ENCODE measurements around the gene TBC1D20. TPM values are rescaled to one million over a fixed set of nuclear protein-coding genes. Genes with fewer than 3 reads are reported as not detected.

The TBC1D20 gene
- total RNA-seq, 2 experiments from 2014 or later: 27.0 to 28.1 TPM

DNA sequence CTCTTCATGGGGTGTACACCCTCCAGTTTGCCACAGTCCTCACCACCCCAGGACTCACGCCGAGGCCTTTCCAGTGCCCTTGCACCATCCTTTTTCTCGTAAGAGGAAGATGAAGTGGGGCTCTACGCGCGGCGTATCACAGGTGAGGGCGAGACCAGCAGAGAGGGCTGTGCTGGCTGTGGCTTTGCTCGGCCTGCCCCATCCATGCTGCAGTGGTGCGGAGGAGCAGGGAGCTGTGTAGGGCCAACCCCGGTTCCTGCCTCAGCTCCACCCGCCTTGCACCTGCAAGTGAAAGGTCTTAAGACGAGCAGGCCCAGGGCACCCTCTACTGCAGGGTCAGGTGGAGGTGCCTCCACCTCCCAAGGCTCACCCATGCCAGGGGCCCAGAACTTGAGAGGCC, 30.1 kb downstream of the TBC1D20 start:
- H3K27ac Mint-ChIP-seq: peak overlapping the region; percentile 67
- no peak for DNase-seq
- no peak overlapping the region for H3K4me3 Mint-ChIP-seq
- ChIA-PET CTCF (interaction anchor here (1.0 to 1.8 kb wide), 3 partner anchors 50 to 106 kb away, joined by 3 to 4 read pairs (median 4); no protein-coding TSS in a partner anchor), POLR2A (interaction anchor here (0.8 to 1.6 kb wide), 3 partner anchors 23 to 52 kb away, joined by 3 to 6 read pairs (median 5); partner anchors contain the start of gene TRIB3)
- H3K36me3 Mint-ChIP-seq (ENCODE audit: low read depth): peaks cover 71% of the 10 kb centered on the region
- no peaks in the 10 kb centered on the region for H3K27me3 Mint-ChIP-seq
- H3K4me1 Mint-ChIP-seq: peaks cover 54% of the 10 kb centered on the region
- no peaks in the 10 kb centered on the region for H3K9me3 Mint-ChIP-seq

DNA sequence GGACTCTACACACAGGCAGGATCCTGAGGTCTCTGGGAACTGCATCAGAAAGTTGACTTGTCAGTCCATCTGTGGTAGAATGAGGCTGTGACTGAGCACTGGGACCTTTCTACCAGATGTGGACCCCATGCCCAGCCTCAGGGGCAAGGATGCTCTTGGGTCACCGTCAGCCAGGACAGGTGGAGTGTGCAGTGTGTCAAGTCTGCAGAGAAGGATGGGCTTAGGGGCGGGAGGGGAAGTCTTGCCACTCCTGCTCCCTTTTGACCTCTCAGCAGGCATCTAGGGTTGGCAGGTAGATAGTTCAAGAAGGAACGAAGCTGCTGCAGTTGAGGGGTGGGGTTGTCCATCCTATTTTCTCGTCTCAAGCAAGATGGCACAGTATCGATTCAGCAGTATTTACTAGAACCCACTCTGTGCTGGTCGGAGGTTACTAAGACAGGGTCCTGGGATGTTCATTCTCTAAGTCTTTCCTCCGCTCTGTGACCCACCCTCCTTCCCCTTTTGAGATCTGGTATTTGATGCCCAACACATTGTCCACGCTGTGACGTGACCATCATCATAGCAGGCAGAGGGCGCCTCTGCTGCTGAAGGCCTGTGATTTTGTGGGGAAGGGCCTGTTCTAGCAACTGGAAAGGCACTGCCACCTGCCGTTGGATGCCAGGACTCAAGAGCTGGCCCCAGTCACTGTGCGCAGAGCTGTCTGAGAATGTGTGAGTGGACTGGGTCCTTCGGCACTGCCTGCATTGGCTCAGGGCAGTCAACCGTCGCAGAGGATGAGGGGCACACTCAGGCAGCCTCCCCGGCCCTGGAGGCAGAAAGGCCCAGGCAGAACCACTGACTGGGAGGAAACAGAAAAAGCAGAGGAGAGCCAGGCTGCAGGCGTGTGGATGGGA, 31.1 kb downstream of the TBC1D20 start:
- DNase-seq: peak; percentile 47
- Mint-ChIP-seq H3K4me3 (no peak overlapping the region), H3K27ac (peak overlapping the region; percentile 47), H3K9me3 (no peaks in the 10 kb centered on the region), H3K4me1 (peaks cover 52% of the 10 kb centered on the region), H3K27me3 (no peaks in the 10 kb centered on the region), H3K36me3 (ENCODE audit: low read depth) (peaks cover 69% of the 10 kb centered on the region)
- POLR2A ChIA-PET: interaction anchor here (0.8 to 1.5 kb wide), 2 partner anchors 24 to 31 kb away, joined by 3 read pairs; no protein-coding TSS in a partner anchor
- CTCF ChIA-PET: interaction anchor here (0.5 to 1.8 kb wide), 6 partner anchors 17 to 143 kb away, joined by 3 to 5 read pairs (median 4); no protein-coding TSS in a partner anchor

DNA sequence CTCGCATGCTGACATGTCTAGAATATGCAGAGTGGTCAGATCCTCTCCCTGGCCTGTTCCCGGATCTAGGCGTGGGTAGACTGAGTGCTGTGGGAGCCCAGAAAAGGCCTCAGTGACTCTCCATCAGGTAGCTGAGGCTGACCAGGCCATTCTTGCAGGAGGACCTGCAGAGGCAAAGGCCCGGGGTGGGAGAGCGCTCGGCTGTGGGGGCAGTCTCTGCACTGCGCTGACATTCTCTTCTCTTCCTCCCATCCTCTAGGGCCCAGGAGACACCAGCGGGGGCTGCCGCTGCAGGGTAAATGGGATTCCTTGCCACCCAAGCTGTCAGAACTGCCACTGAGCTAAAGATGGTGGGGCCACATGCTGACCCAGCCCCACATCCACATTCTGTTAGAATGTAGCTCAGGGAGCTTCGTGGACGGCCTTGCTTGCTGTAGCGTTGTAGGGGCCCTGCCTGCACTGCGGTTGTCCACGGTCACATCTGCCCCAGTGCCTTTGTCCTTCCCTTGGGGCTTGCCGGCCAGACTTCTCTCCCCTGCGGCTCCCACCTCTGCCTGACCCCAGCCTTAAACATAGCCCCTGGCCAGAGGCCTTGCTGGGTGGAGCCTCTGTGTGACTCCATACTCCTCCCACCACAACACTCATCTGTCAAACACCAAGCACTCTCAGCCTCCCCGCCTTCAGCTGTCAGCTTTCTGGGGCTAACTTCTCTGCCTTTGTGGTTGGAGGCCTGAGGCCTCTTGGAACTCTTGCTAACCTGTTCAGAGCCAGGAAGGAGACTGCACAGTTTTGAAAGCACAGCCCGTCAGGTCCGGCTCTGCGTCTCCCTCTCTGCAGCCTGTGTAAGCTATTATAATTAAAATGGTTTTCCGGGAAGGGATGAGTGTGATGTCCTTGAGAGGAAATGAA, 32.0 kb downstream of the TBC1D20 start:
- Mint-ChIP-seq H3K9me3 (no peaks in the 10 kb centered on the region), H3K27me3 (no peaks in the 10 kb centered on the region), H3K27ac (peak overlapping the region; percentile 37), H3K36me3 (ENCODE audit: low read depth) (peaks cover 61% of the 10 kb centered on the region), H3K4me3 (no peak overlapping the region), H3K4me1 (peaks cover 46% of the 10 kb centered on the region)
- POLR2A ChIA-PET: interaction anchor here (1.5 kb wide), 1 partner anchor 23 kb away, joined by 3 read pairs; no protein-coding TSS in a partner anchor
- CTCF ChIA-PET: no interaction called here
- no peak for DNase-seq

DNA sequence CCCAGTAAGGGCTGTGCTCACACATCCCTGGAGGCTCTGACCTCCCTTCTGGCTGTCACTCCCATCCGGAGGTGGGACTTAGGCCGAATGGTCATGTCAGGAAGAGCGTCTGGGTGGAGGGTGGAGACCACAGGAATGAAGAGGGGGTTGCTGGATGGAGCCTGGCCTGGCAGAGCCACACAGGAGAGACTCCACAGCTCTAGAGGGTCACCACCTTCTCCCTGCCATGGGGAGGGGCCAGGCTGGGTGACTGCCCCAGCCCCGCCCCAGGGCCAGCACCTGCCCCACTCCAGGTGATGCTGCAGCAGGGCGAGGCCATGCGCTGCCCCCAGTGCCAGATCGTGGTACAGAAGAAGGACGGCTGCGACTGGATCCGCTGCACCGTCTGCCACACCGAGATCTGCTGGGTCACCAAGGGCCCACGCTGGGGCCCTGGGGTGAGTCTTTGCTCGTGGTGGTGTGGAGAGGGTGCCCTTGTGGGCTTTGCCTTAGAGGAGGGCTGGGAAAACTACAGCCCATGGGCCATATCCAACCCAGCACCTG, 33.6 kb downstream of the TBC1D20 start:
- no peaks in the 10 kb centered on the region for H3K9me3 Mint-ChIP-seq
- no peaks in the 10 kb centered on the region for H3K27me3 Mint-ChIP-seq
- H3K36me3 Mint-ChIP-seq (ENCODE audit: low read depth): peaks cover 62% of the 10 kb centered on the region
- POLR2A ChIA-PET: no interaction called here
- no peak overlapping the region for H3K4me3 Mint-ChIP-seq
- CTCF ChIA-PET: no interaction called here
- DNase-seq: no peak
- H3K27ac Mint-ChIP-seq: no peak overlapping the region
- peaks cover 40% of the 10 kb centered on the region for H3K4me1 Mint-ChIP-seq

DNA sequence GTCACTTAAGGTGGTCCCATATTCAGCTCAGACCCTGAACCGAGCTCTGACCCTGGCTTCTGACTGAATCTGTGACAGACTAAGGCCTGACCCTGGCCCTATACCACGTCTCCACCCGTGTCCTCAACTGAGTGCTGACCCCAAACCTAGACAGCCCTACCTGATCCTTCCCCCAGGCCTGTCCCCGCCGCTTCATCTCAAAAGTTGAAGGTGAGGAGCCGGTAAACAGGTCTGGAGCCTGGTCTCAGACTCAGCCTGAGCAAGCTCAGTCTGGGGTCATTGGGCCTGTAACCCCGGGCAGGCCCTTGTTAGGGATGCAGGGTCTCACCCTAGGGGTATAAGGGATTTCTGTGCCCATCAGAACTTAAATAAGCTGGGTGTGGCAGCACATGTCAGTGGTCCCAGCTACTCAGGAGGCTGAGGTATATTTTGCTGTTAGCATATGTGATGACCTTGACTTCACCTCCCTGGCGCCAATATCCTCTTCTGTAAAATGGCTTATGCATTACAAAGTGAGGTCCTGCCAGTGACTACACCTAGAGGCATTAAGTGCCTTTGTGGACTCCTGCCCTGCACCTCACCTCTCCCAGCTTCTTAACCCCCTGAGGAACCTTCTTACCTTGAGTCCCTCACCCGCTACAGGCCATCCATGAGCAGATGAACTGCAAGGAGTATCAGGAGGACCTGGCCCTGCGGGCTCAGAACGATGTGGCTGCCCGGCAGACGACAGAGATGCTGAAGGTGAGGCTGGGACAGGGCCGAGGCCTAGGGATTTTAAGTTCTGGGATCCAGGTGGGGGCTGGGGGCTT, 34.3 kb downstream of the TBC1D20 start:
- ChIA-PET CTCF (interaction anchor here (0.7 kb wide), 1 partner anchor 15 kb away, joined by 4 read pairs; no protein-coding TSS in a partner anchor), POLR2A (interaction anchor here (1.5 kb wide), 1 partner anchor 11 kb away, joined by 3 read pairs; no protein-coding TSS in a partner anchor)
- Mint-ChIP-seq H3K27ac (no peak overlapping the region), H3K36me3 (ENCODE audit: low read depth) (peaks cover 61% of the 10 kb centered on the region), H3K9me3 (no peaks in the 10 kb centered on the region), H3K27me3 (no peaks in the 10 kb centered on the region), H3K4me1 (peaks cover 33% of the 10 kb centered on the region), H3K4me3 (no peak overlapping the region)
- no peak for DNase-seq

DNA sequence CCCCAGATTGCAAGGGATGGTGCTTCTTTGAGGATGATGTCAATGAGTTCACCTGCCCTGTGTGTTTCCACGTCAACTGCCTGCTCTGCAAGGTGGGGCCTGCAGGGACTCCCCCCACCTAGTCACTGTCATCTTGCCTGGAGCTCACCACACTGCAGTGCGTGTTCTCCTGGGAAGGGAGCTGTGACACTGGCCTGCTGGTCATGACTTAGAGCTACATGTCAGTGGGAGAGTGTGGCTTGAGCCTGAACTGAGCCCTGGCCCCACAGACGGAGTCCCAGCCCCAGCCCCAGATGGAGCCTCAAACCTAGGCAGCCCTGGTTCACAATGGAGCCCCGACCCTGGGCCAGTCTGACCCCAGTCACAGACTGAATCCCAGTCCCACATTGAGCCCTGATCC, 34.9 kb downstream of the TBC1D20 start:
- Mint-ChIP-seq H3K9me3 (no peaks in the 10 kb centered on the region), H3K4me3 (no peak overlapping the region), H3K27ac (no peak overlapping the region), H3K27me3 (no peaks in the 10 kb centered on the region), H3K4me1 (peaks cover 27% of the 10 kb centered on the region), H3K36me3 (ENCODE audit: low read depth) (peaks cover 61% of the 10 kb centered on the region)
- POLR2A ChIA-PET: interaction anchor here (1.5 kb wide), 1 partner anchor 12 kb away, joined by 3 read pairs; no protein-coding TSS in a partner anchor
- CTCF ChIA-PET: interaction anchor here (0.7 kb wide), 1 partner anchor 14 kb away, joined by 4 read pairs; no protein-coding TSS in a partner anchor
- DNase-seq: no peak

DNA sequence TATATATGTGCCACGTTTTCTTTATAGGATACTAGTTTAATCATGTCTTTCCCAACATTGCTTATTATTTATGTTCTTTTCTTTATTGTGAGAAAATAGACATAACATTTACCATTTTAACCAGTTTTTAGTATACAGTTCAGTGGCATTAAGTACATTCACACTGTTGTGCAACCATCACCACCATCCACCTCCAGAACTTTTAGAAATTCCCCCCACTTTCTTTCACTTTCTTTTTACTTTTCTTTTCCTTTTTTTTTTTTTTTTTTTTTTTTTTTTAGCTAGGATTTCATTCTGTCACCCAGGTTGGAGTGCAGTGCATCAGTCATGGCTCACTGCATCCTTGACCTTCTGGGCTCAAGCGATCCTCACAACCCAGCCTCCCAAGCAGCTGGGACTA, 35.8 kb downstream of the TBC1D20 start:
- peaks cover 23% of the 10 kb centered on the region for H3K4me1 Mint-ChIP-seq
- H3K36me3 Mint-ChIP-seq (ENCODE audit: low read depth): peaks cover 69% of the 10 kb centered on the region
- H3K4me3 Mint-ChIP-seq: no peak overlapping the region
- ChIA-PET POLR2A (no interaction called here), CTCF (no interaction called here)
- no peaks in the 10 kb centered on the region for H3K9me3 Mint-ChIP-seq
- no peak overlapping the region for H3K27ac Mint-ChIP-seq
- DNase-seq: no peak
- no peaks in the 10 kb centered on the region for H3K27me3 Mint-ChIP-seq

DNA sequence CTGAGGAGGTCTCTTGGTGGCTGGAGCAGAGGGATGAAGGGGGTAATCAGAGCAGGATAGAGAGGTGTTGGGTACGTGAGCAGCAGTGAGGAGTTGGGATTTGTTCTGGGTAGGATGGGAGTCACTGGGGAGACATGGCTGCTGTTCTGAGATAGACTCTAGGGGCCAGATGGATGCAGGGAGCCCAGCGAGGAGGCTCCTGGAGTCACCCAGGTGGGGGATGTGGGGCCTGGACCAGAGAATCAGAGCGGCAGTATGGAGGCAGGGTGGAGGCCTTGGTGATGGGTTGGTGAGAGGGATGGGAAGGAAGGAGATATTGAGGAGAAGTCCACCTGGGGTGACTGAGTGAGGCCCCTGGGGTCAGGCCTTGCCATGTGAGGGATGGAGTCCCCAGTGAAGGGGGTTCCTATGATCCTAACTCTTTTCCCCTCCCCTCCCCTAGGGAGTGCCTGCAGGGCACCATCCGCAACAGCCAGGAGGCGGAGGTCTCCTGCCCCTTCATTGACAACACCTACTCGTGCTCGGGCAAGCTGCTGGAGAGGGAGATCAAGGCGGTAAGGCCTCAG, 40.6 kb downstream of the TBC1D20 start:
- H3K9me3 Mint-ChIP-seq: no peaks in the 10 kb centered on the region
- POLR2A ChIA-PET: interaction anchor here (1.2 to 1.4 kb wide), 3 partner anchors 12 to 17 kb away, joined by 3 to 4 read pairs (median 3); partner anchors contain the start of gene RBCK1
- CTCF ChIA-PET: no interaction called here
- peaks cover 17% of the 10 kb centered on the region for H3K4me1 Mint-ChIP-seq
- DNase-seq: no peak
- H3K27me3 Mint-ChIP-seq: no peaks in the 10 kb centered on the region
- no peak overlapping the region for H3K27ac Mint-ChIP-seq
- peaks cover 58% of the 10 kb centered on the region for H3K36me3 Mint-ChIP-seq (ENCODE audit: low read depth)
- H3K4me3 Mint-ChIP-seq: no peak overlapping the region

DNA sequence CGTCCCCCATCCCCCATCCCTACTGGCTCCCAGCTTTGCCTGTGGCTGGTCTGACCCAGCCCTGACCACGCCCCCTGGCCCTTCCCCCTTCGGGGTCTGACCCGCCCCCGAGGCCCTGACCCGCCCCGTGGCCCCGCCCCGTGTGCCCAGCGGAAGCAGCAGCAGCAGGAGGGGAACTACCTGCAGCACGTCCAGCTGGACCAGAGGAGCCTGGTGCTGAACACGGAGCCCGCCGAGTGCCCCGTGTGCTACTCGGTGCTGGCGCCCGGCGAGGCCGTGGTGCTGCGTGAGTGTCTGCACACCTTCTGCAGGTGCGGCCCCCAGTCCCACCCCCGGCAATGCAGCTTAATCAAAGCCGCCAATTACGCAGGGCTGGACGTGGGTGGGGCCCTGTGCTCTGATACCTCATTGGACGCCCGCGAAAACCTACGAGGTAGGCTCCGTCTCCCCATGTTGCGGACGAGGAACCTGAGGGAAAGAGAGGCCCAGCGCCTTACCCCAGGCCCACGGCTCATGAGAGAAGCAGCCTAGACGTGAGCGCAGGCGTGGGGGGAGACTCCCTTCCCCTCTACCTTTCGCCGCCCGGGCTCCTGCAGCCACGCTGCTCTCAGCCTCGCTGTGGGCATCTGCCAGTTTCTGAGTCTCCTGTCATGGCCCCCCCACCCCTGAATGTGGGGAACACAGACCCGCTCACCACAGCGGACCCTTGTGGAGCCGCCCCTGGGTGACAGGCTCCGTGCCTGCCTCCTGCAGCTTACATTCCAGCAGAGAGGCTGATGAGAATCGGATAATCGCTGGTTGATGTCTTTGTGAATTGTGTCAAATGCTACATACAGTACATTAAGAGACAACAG, 41.4 kb downstream of the TBC1D20 start:
- Mint-ChIP-seq H3K4me1 (peaks cover 16% of the 10 kb centered on the region), H3K36me3 (ENCODE audit: low read depth) (peaks cover 59% of the 10 kb centered on the region), H3K27ac (no peak overlapping the region), H3K4me3 (no peak overlapping the region), H3K27me3 (no peaks in the 10 kb centered on the region), H3K9me3 (no peaks in the 10 kb centered on the region)
- DNase-seq: no peak
- CTCF ChIA-PET: no interaction called here
- POLR2A ChIA-PET: interaction anchor here (1.4 kb wide), 1 partner anchor 11 kb away, joined by 3 read pairs; no protein-coding TSS in a partner anchor

DNA sequence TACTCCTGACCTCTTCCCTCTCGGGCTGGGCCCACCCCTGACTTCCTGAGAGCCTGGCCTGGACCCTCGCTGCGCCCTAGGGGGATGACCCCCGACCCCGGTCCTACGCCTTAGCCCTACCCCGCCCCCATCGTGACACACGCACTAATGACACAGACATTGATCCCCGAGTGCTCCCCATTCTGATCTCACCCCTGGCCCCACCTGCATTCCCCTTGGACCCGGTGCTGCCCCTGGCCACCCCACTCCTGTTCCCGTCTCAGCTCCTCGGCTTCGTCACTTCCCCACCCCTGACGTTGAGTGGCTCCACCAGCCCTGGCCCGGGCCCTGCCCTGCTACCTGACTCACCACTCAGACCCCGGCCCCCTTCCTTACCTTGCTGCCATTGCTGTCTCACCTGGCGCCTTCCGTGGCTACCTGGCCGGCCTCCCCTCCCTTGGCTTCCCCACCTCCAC, 42.1 kb downstream of the TBC1D20 start:
- no peak overlapping the region for H3K4me3 Mint-ChIP-seq
- no peaks in the 10 kb centered on the region for H3K27me3 Mint-ChIP-seq
- H3K4me1 Mint-ChIP-seq: peaks cover 23% of the 10 kb centered on the region
- no peak for DNase-seq
- H3K9me3 Mint-ChIP-seq: no peaks in the 10 kb centered on the region
- POLR2A ChIA-PET: interaction anchor here (1.4 kb wide), 1 partner anchor 10 kb away, joined by 3 read pairs; no protein-coding TSS in a partner anchor
- H3K27ac Mint-ChIP-seq: no peak overlapping the region
- H3K36me3 Mint-ChIP-seq (ENCODE audit: low read depth): peaks cover 66% of the 10 kb centered on the region
- CTCF ChIA-PET: no interaction called here
